Activated CD4-positive, alpha-beta T cell treated with anti-CD3 and anti-CD28 coated beads for 36 hours (primary cell): Measurements from ENCODE around the gene CCT7. TPM values are rescaled to one million over a fixed set of nuclear protein-coding genes. Genes with fewer than 3 reads are reported as not detected.

ENCODE experiments used
- ATAC-seq: fragments of 200-7000 bp; cut with Tn5 transposase; one replicate; pipeline ENCODE4 v1.10.0; 2021; ENCODE audit warnings: mild to moderate bottlenecking, moderate library complexity
- CTCF ChIA-PET: fragments of 350-600 bp; sonication (Branson Sonifier 250); formaldehyde crosslinking; loops from one replicate; lab custom pipeline; 2021; ENCODE audit warnings: antibody characterized with exemption; lab: Charles Lee
- POLR2A ChIA-PET: fragments of 350-600 bp; sonication (Branson Sonifier 250); formaldehyde crosslinking; loops from one replicate; lab custom pipeline; 2021; ENCODE audit warnings: antibody characterized with exemption, inconsistent platforms; lab: Charles Lee
- DNase-seq: peaks from one replicate; pipeline ENCODE4 v3.0.0-alpha.2; 2020
- H3K27ac Mint-ChIP-seq: one replicate; pipeline ENCODE4 v1.8.0; 2021; ENCODE audit warnings: mixed read lengths
- H3K27me3 Mint-ChIP-seq: one replicate; pipeline ENCODE4 v1.8.0; 2021; ENCODE audit warnings: mixed read lengths
- H3K36me3 Mint-ChIP-seq: one replicate; pipeline ENCODE4 v1.8.0; 2021; ENCODE audit warnings: low read depth, mixed read lengths
- H3K4me1 Mint-ChIP-seq: one replicate; pipeline ENCODE4 v1.8.0; 2021; ENCODE audit warnings: mixed read lengths
- H3K4me3 Mint-ChIP-seq: one replicate; pipeline ENCODE4 v1.8.0; 2021; ENCODE audit warnings: mild to moderate bottlenecking, moderate library complexity, mixed read lengths
- H3K9me3 Mint-ChIP-seq: one replicate; pipeline ENCODE4 v1.8.0; 2021; ENCODE audit warnings: low read depth, mixed read lengths
- intact Hi-C, 2 experiments: fragments of 100-400 bp; cut with DNase I in 1 of 2; cut with micrococcal nuclease in 1 of 2; formaldehyde crosslinking; loops; one replicate each; pipeline versions ENCODE4 v1.14.2 to v1.15.1; 2022 to 2024; cut with DNase I, micrococcal nuclease
- total RNA-seq, 2 experiments: library from RNA; stranded (reverse); gene quantifications; one replicate each; pipeline ENCODE4 v1.2.3, GENCODE V29; 2021

Gene CCT7
- total RNA-seq, 2 experiments from 2014 or later, result 637 to 774 TPM

DNA sequence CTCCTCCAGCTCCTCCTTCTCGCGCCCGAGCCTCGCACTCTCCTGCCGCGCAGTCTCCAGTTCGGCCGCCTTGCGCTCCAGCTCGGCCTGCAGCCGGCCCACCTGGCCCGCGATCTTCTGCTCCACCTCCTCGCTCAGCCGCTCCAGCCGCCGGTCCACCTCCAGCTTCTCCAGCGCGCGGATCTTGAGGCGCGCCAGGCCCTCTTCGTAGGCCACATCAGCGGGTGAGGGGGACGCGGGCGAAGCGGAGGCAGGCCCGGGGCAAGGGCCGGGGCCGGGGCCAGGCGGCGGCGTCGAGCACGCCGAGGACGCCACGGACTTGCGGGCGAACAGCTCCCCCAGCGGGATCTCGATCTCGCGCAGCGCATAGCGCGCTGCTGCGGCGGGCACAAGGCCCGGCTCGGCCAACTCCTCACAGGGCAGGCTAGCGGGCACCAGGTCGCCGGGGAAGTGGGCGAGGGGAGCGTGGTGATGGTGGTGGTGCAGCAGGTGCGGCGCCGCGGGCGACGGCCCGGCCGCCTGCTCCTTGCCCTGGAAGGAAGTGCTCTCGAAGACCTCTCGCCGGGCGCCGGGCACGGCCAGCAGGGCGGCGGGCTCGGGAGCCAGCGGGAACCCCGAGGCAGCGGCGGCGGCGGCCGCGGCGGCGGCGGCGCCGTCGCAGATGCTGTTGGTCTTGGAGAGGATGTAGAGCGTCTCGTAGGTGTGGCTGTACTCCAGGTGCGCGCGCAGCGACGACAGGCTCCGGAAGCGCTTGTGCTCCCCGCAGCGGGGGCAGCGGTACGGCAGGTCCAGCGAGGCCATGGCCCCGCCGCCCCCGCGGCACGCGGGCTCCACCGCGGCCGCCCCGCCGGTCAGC lies 35.0 kb downstream of the CCT7 start:
- ATAC-seq (peak; percentile 95), DNase-seq (peak; percentile 86)
- H3K4me1 Mint-ChIP-seq, result peaks cover 21% of the 10 kb centered on the region
- H3K36me3 Mint-ChIP-seq, result peaks cover 13% of the 10 kb centered on the region
- POLR2A ChIA-PET, result interaction anchor here (0.7 kb wide), 1 partner anchor 18 kb away, joined by 3 read pairs; no protein-coding TSS in a partner anchor
- no peaks in the 10 kb centered on the region for H3K27me3 Mint-ChIP-seq
- H3K27ac Mint-ChIP-seq, result no peak overlapping the region
- intact Hi-C loops, result loop anchor here in 1 of 2 experiments (1.0 kb wide), 4 partner anchors 15 to 116 kb away; partner anchors contain the start of genes ALMS1, CCT7, EGR4 and FBXO41
- peak overlapping the region; percentile 18 for H3K4me3 Mint-ChIP-seq
- H3K9me3 Mint-ChIP-seq, result no peaks in the 10 kb centered on the region
- CTCF ChIA-PET, result interaction anchor here (0.6 to 1.8 kb wide), 4 partner anchors 20 to 33 kb away, joined by 3 to 7 read pairs (median 4); no protein-coding TSS in a partner anchor

DNA sequence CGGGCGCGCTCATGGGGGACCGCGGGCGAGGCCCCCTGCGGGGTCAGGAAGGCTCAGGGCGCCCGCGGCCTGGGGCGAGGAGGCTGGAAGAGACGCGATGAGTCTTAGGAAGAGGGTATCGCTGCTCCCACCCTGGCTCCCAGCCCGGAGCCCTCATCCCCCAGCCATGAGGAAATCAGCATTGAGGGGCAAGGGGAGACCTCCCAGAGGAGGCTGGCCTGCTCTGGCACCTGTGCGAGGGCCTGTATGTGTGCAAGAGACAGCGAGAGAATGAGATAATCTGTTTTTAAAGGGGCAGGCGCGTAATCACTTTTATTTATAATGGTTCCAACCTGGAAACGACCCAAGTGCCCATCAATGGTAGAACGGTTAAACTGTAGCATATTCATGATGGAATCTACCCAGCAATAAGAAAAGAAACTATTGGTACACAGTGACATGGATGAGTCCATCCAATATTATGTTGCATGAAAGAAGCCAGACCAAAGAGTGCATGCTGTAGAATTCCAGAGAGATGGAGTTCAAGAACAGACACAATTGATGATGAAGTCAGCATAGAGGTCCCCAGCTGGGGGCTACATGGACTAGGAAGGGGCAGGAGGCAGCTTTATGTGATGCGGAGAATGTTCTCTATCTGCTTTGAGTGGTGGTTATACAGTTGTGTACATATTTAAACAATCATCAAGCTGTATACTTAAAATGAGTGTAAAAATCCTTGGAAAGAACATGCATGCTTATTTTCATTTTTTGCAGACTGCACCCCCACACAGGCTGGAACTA lies 35.8 kb downstream of the CCT7 start:
- no peaks in the 10 kb centered on the region for H3K9me3 Mint-ChIP-seq
- ChIA-PET CTCF (interaction anchor here (0.7 kb wide), 1 partner anchor 116 kb away, joined by 3 read pairs; no protein-coding TSS in a partner anchor), POLR2A (no interaction called here)
- no peak for DNase-seq
- no peak overlapping the region for H3K27ac Mint-ChIP-seq
- H3K4me3 Mint-ChIP-seq, result peak overlapping the region; percentile 43
- peaks cover 21% of the 10 kb centered on the region for H3K4me1 Mint-ChIP-seq
- intact Hi-C loops, result loop anchor here in 1 of 2 experiments (1.0 kb wide), 4 partner anchors 14 to 115 kb away; partner anchors contain the start of genes ALMS1, CCT7, EGR4 and FBXO41
- peak; percentile 21 for ATAC-seq
- peaks cover 10% of the 10 kb centered on the region for H3K36me3 Mint-ChIP-seq
- H3K27me3 Mint-ChIP-seq, result no peaks in the 10 kb centered on the region

DNA sequence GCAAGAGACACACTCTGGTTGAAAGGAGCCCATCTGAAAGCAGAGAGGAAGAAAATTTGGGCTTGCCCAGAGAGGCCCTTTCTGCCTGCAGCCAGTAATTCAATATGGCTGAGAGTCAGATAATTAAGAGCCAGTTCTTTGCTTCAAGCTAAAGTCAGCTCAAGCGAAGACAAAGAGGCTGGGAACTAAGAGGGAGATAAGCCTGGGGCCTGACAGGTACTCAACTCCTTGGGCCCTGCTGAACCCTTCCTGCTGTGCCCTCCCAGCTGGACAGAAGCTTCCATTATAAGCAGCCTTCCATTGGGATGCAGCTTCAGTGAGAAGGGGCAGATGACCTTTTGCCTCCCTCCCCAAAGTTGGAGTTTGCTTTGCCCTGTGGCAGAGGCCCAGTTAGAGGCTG lies 38.2 kb downstream of the CCT7 start:
- Mint-ChIP-seq H3K27me3 (no peaks in the 10 kb centered on the region), H3K36me3 (peaks cover 14% of the 10 kb centered on the region), H3K4me1 (peaks cover 15% of the 10 kb centered on the region), H3K9me3 (no peaks in the 10 kb centered on the region), H3K27ac (no peak overlapping the region), H3K4me3 (no peak overlapping the region)
- intact Hi-C loops, result no loop called here
- CTCF ChIA-PET, result interaction anchor here (0.6 to 1.5 kb wide), 4 partner anchors 10 to 24 kb away, joined by 3 to 4 read pairs (median 3); partner anchors contain the start of gene FBXO41
- DNase-seq, result no peak
- ATAC-seq, result no peak
- POLR2A ChIA-PET, result no interaction called here

DNA sequence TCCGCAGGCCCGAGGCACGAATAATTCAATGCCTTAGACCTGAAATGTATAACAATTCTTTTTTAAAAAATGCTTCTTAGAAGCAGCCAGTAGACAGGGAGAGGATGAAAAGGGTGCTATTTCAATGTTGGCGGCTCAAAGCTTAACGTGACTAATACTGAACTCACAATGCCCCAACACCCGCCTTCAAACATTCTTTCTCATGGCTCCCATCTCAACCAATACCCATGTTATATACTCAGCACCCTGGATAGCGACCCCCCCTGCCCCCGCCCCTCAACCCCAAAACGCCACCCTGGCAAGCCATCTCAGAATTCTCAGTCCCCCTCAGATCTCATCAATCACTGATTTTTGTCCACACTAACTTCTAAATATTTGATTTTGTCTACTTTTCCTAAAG lies 45.7 kb downstream of the CCT7 start:
- POLR2A ChIA-PET, result no interaction called here
- Mint-ChIP-seq H3K27ac (no peak overlapping the region), H3K36me3 (peaks cover 37% of the 10 kb centered on the region), H3K9me3 (no peaks in the 10 kb centered on the region), H3K4me1 (peaks cover 5% of the 10 kb centered on the region), H3K27me3 (no peaks in the 10 kb centered on the region), H3K4me3 (no peak overlapping the region)
- CTCF ChIA-PET, result interaction anchor here (0.6 to 0.7 kb wide), 2 partner anchors 39 to 44 kb away, joined by 3 read pairs; no protein-coding TSS in a partner anchor
- no peak for ATAC-seq
- DNase-seq, result no peak
- intact Hi-C loops, result no loop called here

DNA sequence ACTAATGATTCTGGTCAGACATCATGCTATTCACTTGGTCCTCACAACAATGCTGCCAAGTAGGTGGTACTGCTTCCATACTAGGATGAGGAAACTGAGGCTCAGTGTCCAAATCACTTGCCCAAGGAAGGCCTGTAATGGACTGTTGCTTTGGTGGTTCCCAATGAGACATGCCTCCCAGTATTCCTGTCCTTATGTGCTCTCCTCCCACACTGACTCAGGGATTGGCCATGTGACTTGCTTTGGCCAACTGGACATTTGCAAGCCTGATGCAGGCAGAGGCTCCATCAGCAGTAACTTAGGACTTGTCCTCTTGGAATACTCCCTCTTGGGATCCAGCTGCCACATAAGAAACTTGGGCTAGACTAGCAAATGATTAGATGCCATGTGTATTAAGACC lies 47.1 kb downstream of the CCT7 start:
- Mint-ChIP-seq H3K36me3 (peaks cover 33% of the 10 kb centered on the region), H3K4me1 (peaks cover 15% of the 10 kb centered on the region), H3K9me3 (no peaks in the 10 kb centered on the region), H3K27me3 (peaks cover 3% of the 10 kb centered on the region), H3K27ac (no peak overlapping the region), H3K4me3 (no peak overlapping the region)
- DNase-seq (no peak), ATAC-seq (no peak)
- intact Hi-C loops, result no loop called here
- POLR2A ChIA-PET, result no interaction called here
- CTCF ChIA-PET, result no interaction called here

DNA sequence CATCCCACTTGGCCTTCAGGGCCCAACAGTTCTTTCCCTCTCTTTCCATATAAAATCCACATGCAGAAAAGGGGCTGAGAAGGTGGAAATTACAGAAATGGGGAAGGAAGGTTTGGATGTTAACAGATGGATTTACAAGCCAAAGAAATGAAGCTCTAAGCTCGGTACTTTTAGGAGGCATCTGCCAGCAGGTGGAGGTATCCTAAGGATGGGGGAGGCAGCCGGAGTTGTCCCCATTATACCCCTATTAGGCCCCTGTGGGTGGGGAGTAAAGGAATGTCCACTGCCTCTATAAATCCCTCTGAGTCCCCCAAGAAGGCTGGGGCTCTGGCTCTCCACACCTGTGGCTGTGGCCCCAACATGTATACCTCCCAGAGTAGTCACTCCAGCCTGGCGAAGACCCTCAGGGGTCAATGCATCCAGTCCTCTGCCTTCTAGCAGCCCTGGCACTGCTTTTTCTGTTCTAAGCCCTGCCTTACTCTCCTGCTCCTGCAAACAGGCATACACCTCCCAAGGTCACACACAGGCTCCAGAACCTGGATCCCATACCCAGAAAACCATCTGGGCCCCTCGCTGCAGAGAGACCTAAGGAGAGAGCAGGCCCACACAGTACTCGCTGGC lies 48.9 kb downstream of the CCT7 start:
- Mint-ChIP-seq H3K36me3 (peaks cover 23% of the 10 kb centered on the region), H3K4me3 (peak overlapping the region; percentile 78), H3K27ac (peak overlapping the region; percentile 75), H3K9me3 (no peaks in the 10 kb centered on the region), H3K4me1 (peaks cover 15% of the 10 kb centered on the region), H3K27me3 (peaks cover 5% of the 10 kb centered on the region)
- intact Hi-C loops, result no loop called here
- no peak for DNase-seq
- ChIA-PET CTCF (interaction anchor here (0.8 kb wide), 1 partner anchor 11 kb away, joined by 3 read pairs; no protein-coding TSS in a partner anchor), POLR2A (no interaction called here)
- ATAC-seq, result no peak

DNA sequence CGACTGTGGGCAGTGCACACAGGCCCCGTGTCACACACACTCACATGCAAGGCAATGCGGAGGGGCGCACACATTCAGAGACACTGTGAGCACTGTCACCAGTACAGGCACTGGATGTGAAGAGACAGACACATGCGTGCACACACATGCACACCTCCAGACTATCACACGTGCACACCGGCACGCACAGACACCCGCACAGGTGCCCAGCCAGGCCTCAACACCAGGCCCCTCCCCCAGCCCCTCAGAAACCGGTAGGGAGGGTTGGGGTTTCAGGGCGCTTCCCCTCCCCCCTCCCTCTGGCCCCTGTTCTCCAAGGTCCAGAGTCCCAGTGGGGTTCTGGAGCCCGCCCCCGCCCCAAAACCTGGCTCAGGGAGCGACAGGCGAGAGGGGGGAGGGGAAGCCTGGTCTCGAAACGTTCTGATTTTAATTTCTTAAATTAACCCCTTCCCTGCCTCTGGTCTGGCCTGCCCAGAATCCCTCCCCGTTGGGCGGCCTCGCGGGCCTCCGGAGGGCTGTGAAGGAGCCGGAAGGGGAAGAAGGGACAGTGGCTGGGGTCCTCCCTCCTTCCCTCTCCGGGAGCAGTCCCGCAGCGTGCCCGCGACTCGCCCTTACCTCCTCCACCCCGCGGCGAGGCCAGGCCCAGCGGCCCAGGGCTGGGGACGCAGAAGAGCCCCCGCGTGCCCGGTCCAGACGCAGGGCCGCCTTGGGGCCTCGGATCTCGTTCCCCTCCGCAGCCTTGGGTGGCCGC lies 49.6 kb downstream of the CCT7 start:
- intact Hi-C loops, result loop anchor here (1.0 to 2.0 kb wide), 7 partner anchors 10 to 454 kb away; partner anchors contain the start of genes CCT7 (in 2 of the 2), EGR4 (in 2 of the 2), ALMS1 (in 1 of the 2) and SMYD5 (in 1 of the 2)
- CTCF ChIA-PET, result interaction anchor here (0.8 to 1.3 kb wide), 2 partner anchors 12 kb away, joined by 3 to 4 read pairs; no protein-coding TSS in a partner anchor
- POLR2A ChIA-PET, result no interaction called here
- ATAC-seq (peak; percentile 42), DNase-seq (peak; percentile 69)
- Mint-ChIP-seq H3K27ac (peak overlapping the region; percentile 75), H3K27me3 (peaks cover 12% of the 10 kb centered on the region), H3K4me3 (peak overlapping the region; percentile 78), H3K4me1 (peaks cover 15% of the 10 kb centered on the region), H3K9me3 (no peaks in the 10 kb centered on the region), H3K36me3 (peaks cover 17% of the 10 kb centered on the region)

DNA sequence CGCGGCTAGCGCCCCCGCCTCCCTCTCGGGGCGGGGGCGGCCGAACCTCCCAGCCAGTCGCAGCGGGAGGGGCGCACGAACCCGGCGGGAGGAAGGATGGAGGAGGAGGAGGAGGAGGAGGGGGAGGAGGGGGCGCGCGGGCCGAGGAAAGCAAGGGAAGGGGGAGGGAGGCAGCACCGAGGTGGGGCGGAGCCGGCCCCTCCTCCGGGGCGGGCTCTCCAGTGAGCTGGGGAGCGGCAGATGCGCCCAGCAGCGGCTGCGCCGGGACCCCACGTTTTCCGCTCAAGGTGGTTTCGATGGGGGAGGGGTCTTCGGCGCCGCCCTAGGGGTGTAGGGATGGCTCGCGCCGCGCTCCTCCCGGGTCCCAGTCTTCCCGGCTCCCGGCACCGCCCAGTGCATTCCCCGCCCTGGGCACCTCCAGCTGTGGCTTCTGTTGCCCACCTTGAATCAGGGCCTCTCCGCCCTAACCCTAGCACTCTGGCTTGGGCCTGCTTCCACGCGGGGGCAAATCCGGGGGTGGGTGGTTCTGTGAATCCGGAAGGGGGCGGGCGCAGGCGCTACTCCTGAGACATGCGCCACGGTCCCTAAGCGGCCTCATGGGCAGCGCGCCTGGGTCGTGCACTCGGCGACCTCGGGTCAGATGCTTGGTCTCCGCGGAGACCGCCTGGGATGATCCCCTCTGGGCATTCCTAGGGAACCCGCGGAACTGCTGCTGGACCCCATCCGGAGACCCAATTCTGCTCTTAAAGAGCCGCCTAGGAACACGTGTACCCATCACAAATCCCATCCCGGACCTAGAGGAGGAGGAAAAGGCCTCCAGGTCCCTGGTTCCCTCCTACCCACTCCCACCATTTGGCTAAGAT lies 50.4 kb downstream of the CCT7 start, which contains the start of gene FBXO41:
TSS of gene FBXO41 (minus strand) at position 183 of the 863 bp plus-strand sequence. CDS start 14,848 bp downstream, outside the sequence.
- intact Hi-C loops, result loop anchor here (1.0 to 2.0 kb wide), 7 partner anchors 9 to 453 kb away; partner anchors contain the start of genes CCT7 (in 2 of the 2), EGR4 (in 2 of the 2), ALMS1 (in 1 of the 2) and SMYD5 (in 1 of the 2)
- POLR2A ChIA-PET, result interaction anchor here (1.8 kb wide), 1 partner anchor 101 kb away, joined by 4 read pairs; no protein-coding TSS in a partner anchor
- H3K4me1 Mint-ChIP-seq, result peaks cover 15% of the 10 kb centered on the region

DNA sequence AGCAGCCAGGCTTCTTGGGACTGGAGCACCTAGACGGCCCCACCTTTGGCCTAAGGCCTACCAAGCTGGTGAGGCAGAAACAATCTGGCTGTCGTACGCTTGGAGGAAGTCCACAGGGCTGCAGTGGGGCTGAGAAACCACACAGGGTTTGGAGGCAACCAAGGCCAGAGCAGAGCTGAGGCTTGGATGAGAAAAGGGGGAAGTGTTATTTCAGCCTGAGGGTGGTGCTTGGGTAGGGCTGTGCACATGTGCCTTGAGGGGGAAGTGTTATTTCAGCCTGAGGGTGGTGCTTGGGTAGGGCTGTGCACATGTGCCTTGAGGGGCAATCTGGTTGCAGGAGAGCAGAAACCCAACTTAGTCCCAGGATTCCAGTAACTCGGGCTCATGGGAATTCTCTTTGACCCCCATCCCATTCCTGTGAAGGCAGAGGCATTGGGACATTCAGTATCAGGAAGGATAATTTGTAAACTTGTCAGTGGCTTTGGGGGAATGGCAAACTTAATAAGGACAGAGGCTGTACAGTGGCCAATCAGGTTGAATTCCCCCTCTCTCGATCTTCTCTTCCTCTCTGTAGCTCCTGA lies 51.1 kb downstream of the CCT7 start:
- ATAC-seq (peak; percentile 34), DNase-seq (peak; percentile 48)
- CTCF ChIA-PET, result interaction anchor here (0.6 to 1.3 kb wide), 4 partner anchors 8 to 886 kb away, joined by 3 to 5 read pairs (median 4); no protein-coding TSS in a partner anchor
- H3K4me3 Mint-ChIP-seq, result peak overlapping the region; percentile 78
- intact Hi-C loops, result loop anchor here in 1 of 2 experiments (2.0 kb wide), 1 partner anchor 50 kb away; the partner anchor contains the start of gene CCT7
- POLR2A ChIA-PET, result interaction anchor here (1.8 kb wide), 1 partner anchor 100 kb away, joined by 4 read pairs; no protein-coding TSS in a partner anchor
- H3K27me3 Mint-ChIP-seq, result peaks cover 20% of the 10 kb centered on the region
- no peaks in the 10 kb centered on the region for H3K9me3 Mint-ChIP-seq
- H3K4me1 Mint-ChIP-seq, result peaks cover 15% of the 10 kb centered on the region
- H3K36me3 Mint-ChIP-seq, result peaks cover 10% of the 10 kb centered on the region
- peak overlapping the region; percentile 69 for H3K27ac Mint-ChIP-seq

More for the DNA sequence above, 50.4 kb downstream of the CCT7 start, which contains the start of gene FBXO41:
- Mint-ChIP-seq H3K27me3 (peaks cover 19% of the 10 kb centered on the region), H3K9me3 (no peaks in the 10 kb centered on the region), H3K36me3 (peaks cover 10% of the 10 kb centered on the region), H3K4me3 (peak within 1 kb of the TSS; percentile 78), H3K27ac (peak within 1 kb of the TSS; percentile 75)
- CTCF ChIA-PET, result interaction anchor here (0.6 to 1.3 kb wide), 4 partner anchors 9 to 886 kb away, joined by 3 to 5 read pairs (median 4); no protein-coding TSS in a partner anchor
- ATAC-seq, result peak; percentile 85
- peak; percentile 86 for DNase-seq
